ENCODE data around the gene GPR183.

DNA sequence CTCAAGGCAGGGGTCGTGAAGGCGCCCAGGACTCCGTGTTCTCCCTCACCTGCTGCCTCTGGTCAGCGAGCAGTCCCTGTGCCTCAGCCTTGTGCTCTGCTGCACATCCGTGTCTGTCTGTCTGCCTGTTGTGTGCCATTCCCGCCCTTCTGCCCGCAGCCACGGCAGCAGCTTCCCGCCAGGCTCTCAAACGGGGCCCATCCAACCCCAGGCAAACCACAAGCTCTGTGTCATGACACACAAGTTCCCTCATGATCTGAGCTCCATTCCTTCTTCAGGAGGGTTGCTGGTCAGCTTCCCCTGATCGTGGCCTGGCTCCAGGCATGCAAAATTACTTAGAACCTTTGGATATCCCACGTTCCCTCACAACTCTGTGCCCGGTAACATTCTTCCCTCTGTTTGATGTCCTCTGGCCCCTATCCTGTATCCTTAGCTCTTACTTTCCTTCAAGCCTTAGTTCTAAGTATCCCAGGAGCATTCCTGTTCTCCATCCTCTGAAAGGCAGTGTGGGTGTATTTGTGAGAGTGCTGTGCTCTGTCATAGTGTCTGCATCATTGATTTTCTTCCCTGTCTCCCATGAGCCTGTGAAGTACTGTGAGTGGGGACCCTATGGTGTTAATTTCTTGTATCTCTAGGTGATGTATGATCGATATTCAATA, 3.2 kb downstream of the GPR183 start:
- TF ChIP-seq, protein P1, sequence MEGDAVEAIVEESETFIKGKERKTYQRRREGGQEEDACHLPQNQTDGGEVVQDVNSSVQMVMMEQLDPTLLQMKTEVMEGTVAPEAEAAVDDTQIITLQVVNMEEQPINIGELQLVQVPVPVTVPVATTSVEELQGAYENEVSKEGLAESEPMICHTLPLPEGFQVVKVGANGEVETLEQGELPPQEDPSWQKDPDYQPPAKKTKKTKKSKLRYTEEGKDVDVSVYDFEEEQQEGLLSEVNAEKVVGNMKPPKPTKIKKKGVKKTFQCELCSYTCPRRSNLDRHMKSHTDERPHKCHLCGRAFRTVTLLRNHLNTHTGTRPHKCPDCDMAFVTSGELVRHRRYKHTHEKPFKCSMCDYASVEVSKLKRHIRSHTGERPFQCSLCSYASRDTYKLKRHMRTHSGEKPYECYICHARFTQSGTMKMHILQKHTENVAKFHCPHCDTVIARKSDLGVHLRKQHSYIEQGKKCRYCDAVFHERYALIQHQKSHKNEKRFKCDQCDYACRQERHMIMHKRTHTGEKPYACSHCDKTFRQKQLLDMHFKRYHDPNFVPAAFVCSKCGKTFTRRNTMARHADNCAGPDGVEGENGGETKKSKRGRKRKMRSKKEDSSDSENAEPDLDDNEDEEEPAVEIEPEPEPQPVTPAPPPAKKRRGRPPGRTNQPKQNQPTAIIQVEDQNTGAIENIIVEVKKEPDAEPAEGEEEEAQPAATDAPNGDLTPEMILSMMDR (IDR thresholded peaks at IDR 0.05) = no peak
- TF ChIP-seq EP300 (IDR thresholded peaks at IDR 0.05) (no peak), POLR2AphosphoS5 (IDR thresholded peaks at IDR 0.05) (peak; percentile 28 to 55)
